NCI-H2171 (cell line): ENCODE results near the gene PARD3B.

Experiments
- DNase-seq: peaks from one replicate; lab custom pipeline; 2025; lab: John Stamatoyannopoulos, UW

PARD3B gene

DNA sequence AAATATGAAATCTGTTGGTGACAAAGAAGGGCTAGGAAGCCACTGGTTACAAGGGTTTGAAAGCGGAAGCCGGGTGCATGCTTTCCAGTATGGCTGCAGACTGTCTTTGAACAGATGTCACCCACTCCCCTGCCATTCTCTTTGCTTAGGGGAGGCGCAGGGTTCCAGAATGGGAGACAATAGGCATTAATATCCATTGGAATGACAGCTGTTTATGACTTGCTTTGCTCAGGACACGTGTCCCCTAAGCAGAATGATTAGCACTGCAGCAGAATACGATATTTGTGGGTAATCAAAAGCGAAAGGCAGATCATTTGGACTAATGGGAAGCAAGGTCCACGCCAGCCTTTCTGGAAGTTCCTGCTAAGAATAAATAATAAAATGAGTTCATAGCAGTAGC is 1111.2 kb downstream of the PARD3B start:
- no peak for DNase-seq

DNA sequence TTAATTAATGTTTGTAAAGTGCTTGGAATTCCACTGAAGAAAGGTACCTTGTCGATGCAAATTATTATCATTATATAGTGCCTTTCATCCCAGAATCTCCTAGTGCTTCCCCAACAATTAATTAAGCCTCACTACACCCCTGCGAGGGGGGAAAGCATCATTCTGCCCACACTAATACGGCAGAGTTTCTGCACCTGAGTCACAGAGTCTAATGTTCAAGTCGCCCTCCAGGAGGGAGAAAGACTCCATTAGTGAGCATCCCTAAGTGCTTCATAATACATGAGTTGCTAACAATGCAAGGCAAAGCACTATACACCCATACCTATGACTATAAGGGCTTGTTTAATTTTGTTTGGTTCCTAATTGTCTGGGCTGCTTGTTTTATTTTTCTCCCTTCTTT is 1111.7 kb downstream of the PARD3B start:
- DNase-seq: no peak

DNA sequence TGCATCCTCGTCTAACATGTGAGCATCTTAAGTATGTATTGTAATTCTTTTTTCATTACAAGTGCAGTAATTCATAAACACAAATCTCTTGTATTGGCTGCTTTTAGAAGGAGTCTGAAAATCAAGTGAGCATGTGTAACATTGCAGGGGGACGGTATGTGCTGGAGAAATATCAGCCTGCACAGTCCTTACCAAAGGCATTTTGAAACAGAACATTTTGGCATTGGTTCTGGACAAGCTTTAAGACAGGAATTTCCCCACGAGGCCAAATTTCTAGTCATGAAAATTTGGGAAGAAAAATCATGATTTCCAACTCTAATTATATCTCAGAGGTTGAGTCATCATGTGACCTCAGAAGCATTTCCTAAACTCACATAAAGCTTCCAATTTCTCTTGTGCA is 1112.3 kb downstream of the PARD3B start:
- no peak for DNase-seq

GRCh38 chr2:205658068-205658467 is 1112.8 kb downstream of the PARD3B start:
- no peak for DNase-seq

- DNase-seq: no peak
These were observed 1113.3 kb downstream of the PARD3B start for GRCh38 chr2:205658572-205658971.

GRCh38 chr2:205659922-205660321 is 1114.6 kb downstream of the PARD3B start:
- peak; percentile 55 for DNase-seq

DNA sequence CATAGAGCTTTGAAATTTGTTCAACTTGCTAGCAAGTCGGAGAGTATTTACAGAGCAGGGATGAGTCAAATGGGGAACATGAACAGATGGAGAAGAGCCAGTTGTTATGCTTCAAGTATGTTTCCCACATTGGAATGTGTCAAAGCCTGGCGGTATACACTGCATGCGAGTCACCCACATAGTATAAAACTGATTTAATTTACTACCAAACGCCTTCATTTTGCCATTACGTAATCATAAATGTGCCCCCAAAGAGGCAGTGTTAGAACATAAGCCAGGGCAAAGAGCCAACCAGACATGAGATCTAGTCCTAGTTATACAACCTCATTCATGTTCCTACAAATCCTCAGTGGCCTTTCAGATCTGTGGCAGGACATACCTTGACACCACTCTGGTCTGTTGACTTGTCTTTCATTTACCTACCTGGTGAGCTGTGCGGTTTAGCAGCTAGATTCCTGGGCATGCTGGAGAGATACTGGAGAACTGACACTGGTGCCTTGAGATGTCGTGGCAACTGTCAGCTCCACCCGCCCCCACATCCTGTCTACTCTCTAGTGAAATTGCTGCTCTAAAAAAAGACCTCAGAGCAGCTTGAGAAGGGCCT is 1115.3 kb downstream of the PARD3B start:
- no peak for DNase-seq

GRCh38 chr2:205661281-205661680 is 1116.0 kb downstream of the PARD3B start:
- no peak for DNase-seq

DNA sequence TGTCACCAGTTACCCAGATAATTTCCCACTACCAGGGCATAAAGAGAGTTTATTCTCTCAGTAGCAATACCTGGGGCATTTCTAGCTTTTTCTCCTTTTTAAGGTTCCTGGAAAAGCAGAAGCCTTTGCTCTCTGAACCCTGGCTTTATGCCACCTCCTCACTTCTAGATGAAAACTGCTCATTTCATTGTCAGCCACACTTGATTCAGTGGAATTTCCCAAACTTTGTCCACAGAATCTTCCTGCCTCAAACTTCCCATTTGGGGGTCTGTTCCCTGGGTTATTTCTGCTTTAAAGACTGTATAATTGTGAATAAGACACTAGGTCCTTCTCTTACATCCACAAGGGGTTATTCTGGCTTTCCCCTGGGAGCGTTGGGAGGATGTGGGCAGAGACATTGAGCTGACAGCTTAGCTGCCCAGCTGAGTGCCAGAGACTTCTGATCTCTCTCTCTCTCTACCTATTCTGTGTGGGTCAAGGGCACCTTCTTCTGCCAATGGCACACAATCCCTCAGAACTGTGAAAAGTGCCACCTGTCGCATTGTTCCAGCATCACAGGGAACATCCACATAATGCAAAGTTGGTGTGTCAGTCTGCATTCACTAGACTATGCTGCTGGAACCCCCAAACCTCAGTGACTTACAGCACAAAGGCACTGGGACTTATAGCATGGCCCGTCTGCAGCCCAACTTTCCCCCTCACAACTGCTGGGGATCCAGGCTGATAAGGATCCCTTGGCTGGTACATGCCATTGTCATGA is 1117.1 kb downstream of the PARD3B start:
- no peak for DNase-seq

DNA sequence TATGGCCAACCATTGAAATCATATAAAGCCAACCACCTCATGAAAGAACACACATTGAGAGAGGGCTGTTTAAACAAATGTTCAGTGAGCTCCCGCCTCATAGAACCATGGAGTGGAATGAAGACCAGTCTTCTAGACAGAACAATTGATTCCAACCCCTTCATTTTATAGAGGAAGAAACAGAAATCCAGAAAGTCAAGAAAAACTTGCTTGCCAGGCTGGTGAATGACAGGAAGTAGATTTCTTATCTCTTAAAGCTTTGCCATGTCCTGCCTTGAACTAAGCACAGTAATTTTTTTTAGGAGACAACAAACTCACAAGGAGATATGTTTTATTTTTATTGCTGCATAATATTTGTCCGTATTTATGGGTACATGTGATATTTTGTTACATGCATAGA is 1120.5 kb downstream of the PARD3B start:
- DNase-seq: no peak
